HepG2 (cell line): ENCODE measurements around the gene CFL1. TPM values are rescaled to one million over a fixed set of nuclear protein-coding genes. Genes with fewer than 3 reads are reported as not detected.

Source experiments
- ARNT2 ChIP-seq: sonication (generic); formaldehyde crosslinking; IDR thresholded peaks from 2 replicates; pipeline ENCODE4 v1.8.0; 2022; ENCODE audit warnings: mild to moderate bottlenecking, low read depth, missing genetic modification reagents, moderate library complexity
- CEBPB ChIP-seq: IDR thresholded peaks from 2 replicates; pipeline ENCODE4 v1.6.1; 2011; ENCODE audit warnings: low read depth, low read length, improper control_type of control experiment, borderline replicate concordance
- HOXA9 ChIP-seq: sonication (generic); formaldehyde crosslinking; IDR thresholded peaks from 2 replicates; pipeline ENCODE4 v1.8.1; 2022; ENCODE audit warnings: missing genetic modification reagents, mild to moderate bottlenecking, moderate library complexity, borderline replicate concordance
- KAT7 ChIP-seq: IDR thresholded peaks from 2 replicates; pipeline ENCODE4 v1.6.1; 2018; ENCODE audit warnings: borderline replicate concordance, missing compliant biosample characterization
- NR2F6 ChIP-seq, 2 experiments: IDR thresholded peaks; 2 replicates each; pipeline ENCODE4 v1.6.1; 2016; ENCODE audit warnings: antibody characterized with exemption in 1 of 2, mild to moderate bottlenecking in 1 of 2
- RNF2 ChIP-seq: fragments of 450-650 bp; conservative IDR thresholded peaks from 2 replicates; pipeline ENCODE4 v1.6.1; 2016; ENCODE audit warnings: low read depth
- SRF ChIP-seq: IDR thresholded peaks from 2 replicates; pipeline ENCODE4 v1.6.1; 2011; ENCODE audit warnings: mild to moderate bottlenecking, low read depth, low read length, moderate library complexity
- ZFP36L1 ChIP-seq: sonication (generic); formaldehyde crosslinking; IDR thresholded peaks from 2 replicates; pipeline ENCODE4 v1.8.0; 2022; ENCODE audit warnings: mild to moderate bottlenecking, missing genetic modification reagents, moderate library complexity
- ZNF354B ChIP-seq: sonication (generic); formaldehyde crosslinking; IDR thresholded peaks from 2 replicates; pipeline ENCODE4 v1.8.0; 2022; ENCODE audit warnings: mild to moderate bottlenecking, missing genetic modification reagents
- ZNF672 ChIP-seq: sonication (generic); formaldehyde crosslinking; IDR thresholded peaks from 2 replicates; pipeline ENCODE4 v1.8.1; 2022; ENCODE audit warnings: missing genetic modification reagents
- ZNF883 ChIP-seq: sonication (generic); formaldehyde crosslinking; IDR thresholded peaks from 2 replicates; pipeline ENCODE4 v1.5.1; 2020; ENCODE audit warnings: mild to moderate bottlenecking, missing genetic modification reagents; ENCODE audit errors: not compliant biosample characterization
- polyA plus RNA-seq, 8 experiments: library from polyadenylated mRNA; depleted of rRNA in 3 of 8; stranded (reverse) in 7 of 8; unstranded in 1 of 8; fragments of >200 nt; fragmentation: Illumina TruSeq in 4 of 8; extraction: Trizol in 4 of 8; gene quantifications; 2 replicates each; pipeline versions ENCODE4 v1.2.1 to v1.2.3, GENCODE V29; 2011 to 2016; ENCODE audit warnings: low read depth in 4 of 8, missing spikeins in 1 of 8, mixed read lengths in 1 of 8; ENCODE audit not compliant: insufficient read depth in 1 of 8
- total RNA-seq, 5 experiments: library from RNA; depleted of rRNA; stranded (reverse); fragments of >200 nt; fragmentation: Illumina TruSeq; extraction: Trizol; gene quantifications; 2 replicates each; pipeline ENCODE4 v1.2.3, GENCODE V29; 2016; ENCODE audit warnings: low read depth in 1 of 5
- TF ChIP-seq, protein P1 (sequence below): sonication (generic); formaldehyde crosslinking; IDR thresholded peaks from 2 replicates; pipeline ENCODE4 v1.4.0; 2020; ENCODE audit warnings: mild to moderate bottlenecking, missing genetic modification reagents
- TF ChIP-seq, protein P2 (sequence below): sonication (generic); formaldehyde crosslinking; IDR thresholded peaks from 2 replicates; pipeline ENCODE4 v1.5.1; 2020; ENCODE audit warnings: missing genetic modification reagents, mild to moderate bottlenecking, borderline replicate concordance
- TF ChIP-seq, protein P3 (sequence below): sonication (generic); formaldehyde crosslinking; IDR thresholded peaks from 2 replicates; pipeline ENCODE4 v1.8.0; 2023; ENCODE audit warnings: mild to moderate bottlenecking, missing genetic modification reagents
- TF ChIP-seq, protein P4 (sequence below): sonication (generic); formaldehyde crosslinking; IDR thresholded peaks from 2 replicates; pipeline ENCODE4 v1.4.0; 2020; ENCODE audit warnings: missing genetic modification reagents

CFL1 gene
- total and polyA plus RNA-seq, 2 of the 13 experiments (the other 11 are each of a cell fraction or from before 2014, with no cell fraction given) = 379 to 383 TPM

DNA sequence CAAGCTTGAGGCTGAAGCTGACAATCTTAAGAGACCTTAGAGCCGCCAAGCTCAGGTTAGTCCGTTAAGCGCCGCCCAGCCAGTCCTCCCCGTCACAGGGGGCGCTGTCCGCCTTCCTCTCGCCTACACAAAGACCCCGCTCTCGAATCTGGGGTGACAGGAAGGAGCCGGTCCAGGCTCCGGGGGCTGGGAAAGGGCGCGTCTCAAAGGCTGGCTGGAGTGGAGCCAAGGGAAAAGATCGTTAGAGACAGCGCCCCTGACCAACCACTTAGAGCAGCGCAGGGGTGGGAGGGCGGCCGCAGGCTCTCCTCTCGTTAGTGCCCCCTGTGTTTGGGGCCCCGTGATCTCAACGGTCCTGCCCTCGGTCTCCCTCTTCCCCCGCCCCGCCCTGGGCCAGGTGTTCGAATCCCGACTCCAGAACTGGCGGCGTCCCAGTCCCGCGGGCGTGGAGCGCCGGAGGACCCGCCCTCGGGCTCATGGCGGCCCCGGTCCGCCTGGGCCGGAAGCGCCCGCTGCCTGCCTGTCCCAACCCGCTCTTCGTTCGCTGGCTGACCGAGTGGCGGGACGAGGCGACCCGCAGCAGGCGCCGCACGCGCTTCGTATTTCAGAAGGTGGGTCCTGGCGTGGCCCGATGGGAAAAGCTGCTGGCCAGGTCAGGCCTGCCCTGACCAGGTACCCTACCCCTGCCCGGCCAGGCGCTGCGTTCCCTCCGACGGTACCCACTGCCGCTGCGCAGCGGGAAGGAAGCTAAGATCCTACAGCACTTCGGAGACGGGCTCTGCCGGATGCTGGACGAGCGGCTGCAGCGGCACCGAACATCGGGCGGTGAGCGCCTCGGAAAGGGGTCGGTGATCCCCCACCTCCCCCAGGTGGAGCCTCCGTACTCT, 2.5 kb upstream of the CFL1 start, which contains the start of gene MUS81 (continued):
- TF ChIP-seq, protein P1, sequence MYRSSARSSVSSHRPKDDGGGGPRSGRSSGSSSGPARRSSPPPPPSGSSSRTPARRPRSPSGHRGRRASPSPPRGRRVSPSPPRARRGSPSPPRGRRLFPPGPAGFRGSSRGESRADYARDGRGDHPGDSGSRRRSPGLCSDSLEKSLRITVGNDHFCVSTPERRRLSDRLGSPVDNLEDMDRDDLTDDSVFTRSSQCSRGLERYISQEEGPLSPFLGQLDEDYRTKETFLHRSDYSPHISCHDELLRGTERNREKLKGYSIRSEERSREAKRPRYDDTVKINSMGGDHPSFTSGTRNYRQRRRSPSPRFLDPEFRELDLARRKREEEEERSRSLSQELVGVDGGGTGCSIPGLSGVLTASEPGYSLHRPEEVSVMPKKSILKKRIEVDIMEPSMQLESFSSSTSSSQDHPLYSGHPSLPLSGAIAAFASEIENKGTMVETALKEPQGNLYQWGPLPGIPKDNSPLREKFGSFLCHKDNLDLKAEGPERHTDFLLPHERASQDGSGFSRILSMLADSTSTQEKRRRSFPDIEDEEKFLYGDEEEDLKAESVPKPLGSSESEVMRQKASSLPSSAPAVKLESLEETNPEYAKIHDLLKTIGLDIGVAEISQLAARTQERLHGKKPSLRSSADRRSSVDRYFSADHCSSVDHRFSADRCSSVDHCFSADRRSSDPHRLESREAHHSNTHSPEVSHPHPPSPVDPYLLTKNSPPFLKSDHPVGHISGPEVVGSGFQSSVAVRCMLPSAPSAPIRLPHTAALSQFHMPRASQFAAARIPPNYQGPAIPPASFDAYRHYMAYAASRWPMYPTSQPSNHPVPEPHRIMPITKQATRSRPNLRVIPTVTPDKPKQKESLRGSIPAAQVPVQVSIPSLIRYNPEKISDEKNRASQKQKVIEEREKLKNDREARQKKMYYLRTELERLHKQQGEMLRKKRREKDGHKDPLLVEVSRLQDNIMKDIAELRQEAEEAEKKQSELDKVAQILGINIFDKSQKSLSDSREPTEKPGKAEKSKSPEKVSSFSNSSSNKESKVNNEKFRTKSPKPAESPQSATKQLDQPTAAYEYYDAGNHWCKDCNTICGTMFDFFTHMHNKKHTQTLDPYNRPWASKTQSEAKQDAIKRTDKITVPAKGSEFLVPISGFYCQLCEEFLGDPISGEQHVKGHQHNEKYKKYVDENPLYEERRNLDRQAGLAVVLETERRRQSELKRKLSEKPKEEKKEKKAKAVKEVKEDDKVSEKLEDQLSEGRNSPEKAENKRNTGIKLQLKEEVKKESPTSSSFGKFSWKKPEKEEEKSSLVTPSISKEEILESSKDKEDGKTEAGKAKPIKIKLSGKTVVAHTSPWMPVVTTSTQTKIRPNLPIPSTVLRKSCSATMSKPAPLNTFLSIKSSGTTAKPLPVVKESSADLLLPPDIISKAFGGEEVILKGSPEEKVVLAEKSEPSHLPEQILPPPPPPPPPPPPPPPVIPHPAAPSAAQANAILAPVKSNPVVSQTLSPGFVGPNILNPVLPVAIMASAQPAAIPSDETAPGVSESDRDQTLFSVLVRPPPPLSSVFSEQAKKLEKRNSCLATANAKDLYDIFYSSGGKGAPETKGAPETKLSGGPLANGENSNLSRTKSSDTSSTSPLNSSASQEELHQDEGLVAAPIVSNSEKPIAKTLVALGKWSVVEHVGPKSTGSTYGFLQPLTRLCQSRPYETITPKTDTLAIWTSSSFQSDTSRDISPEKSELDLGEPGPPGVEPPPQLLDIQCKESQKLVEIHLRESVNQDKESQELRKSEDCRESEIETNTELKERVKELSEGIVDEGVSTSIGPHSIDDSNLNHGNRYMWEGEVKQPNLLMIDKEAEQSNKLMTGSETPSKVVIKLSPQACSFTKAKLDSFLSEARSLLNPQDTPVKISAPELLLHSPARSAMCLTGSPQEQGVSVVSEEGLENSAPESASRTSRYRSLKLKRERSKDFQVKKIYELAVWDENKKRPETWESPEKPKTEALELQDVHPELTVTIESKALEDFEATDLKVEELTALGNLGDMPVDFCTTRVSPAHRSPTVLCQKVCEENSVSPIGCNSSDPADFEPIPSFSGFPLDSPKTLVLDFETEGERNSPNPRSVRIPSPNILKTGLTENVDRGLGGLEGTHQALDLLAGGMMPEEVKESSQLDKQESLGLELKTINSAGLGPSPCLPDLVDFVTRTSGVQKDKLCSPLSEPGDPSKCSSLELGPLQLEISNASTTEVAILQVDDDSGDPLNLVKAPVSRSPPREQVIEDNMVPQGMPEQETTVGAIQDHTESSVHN (CRISPR knock-in tag) = no peak
- TF ChIP-seq NR2F6 (IDR thresholded peaks at IDR 0.05) (peak; percentile 18; the same call in 1 of the 2 replicates), NR2F6 (CRISPR knock-in tag; IDR thresholded peaks at IDR 0.05) (peak; percentile 57; the same call in 1 of the 2 replicates), KAT7 (CRISPR knock-in tag) (peak; percentile 43; the same call in 1 of the 2 replicates), ZFP36L1 (CRISPR knock-in tag) (no peak; the same call in 1 of the 2 replicates), HOXA9 (CRISPR knock-in tag) (peak; percentile 80; the same call in 1 of the 2 replicates), ZNF883 (CRISPR knock-in tag) (no peak), SRF (no peak), ZNF354B (CRISPR knock-in tag) (no peak), CEBPB (no peak), ARNT2 (peak; percentile 55; the same call in 1 of the 2 replicates), RNF2 (no peak), ZNF672 (no peak)
- TF ChIP-seq, protein P2, sequence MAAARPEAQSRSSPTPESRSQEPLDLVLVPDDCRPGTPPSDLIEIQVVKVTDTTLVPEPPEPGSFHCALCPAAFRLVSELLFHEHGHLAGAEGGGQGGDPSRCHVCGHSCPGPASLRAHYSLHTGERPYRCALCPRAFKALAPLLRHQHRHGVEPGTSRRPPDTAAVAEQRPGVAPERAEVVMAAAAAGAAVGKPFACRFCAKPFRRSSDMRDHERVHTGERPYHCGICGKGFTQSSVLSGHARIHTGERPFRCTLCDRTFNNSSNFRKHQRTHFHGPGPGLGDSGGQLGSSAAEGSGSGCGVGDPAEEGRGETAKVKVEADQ (CRISPR knock-in tag) = no peak
- TF ChIP-seq, protein P3, sequence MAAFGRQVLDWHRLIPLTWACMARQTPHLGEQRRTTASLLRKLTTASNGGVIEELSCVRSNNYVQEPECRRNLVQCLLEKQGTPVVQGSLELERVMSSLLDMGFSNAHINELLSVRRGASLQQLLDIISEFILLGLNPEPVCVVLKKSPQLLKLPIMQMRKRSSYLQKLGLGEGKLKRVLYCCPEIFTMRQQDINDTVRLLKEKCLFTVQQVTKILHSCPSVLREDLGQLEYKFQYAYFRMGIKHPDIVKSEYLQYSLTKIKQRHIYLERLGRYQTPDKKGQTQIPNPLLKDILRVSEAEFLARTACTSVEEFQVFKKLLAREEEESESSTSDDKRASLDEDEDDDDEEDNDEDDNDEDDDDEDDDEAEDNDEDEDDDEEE (CRISPR knock-in tag) = no peak; the same call in none of the 2 replicates
- TF ChIP-seq, protein P4, sequence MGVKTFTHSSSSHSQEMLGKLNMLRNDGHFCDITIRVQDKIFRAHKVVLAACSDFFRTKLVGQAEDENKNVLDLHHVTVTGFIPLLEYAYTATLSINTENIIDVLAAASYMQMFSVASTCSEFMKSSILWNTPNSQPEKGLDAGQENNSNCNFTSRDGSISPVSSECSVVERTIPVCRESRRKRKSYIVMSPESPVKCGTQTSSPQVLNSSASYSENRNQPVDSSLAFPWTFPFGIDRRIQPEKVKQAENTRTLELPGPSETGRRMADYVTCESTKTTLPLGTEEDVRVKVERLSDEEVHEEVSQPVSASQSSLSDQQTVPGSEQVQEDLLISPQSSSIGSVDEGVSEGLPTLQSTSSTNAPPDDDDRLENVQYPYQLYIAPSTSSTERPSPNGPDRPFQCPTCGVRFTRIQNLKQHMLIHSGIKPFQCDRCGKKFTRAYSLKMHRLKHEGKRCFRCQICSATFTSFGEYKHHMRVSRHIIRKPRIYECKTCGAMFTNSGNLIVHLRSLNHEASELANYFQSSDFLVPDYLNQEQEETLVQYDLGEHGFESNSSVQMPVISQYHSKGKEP (CRISPR knock-in tag) = no peak
